Endothelial cell of umbilical vein (primary cell): ENCODE data around the gene DDIT3. TPM values are rescaled to one million over a fixed set of nuclear protein-coding genes. Genes with fewer than 3 reads are reported as not detected.
A peak's percentile ranks its signal among the peaks of the same experiment; 100 is the strongest.

ENCODE experiments used
- microRNA counts: library from miRNA; unstranded; fragments of <30 nt; microRNA quantifications from one replicate; lab custom pipeline; 2016
- microRNA-seq: library from miRNA; unstranded; fragments of <30 nt; microRNA quantifications from one replicate; pipeline ENCODE4 v1.2.0, GENCODE V29; 2021; ENCODE audit warnings: borderline number of aligned reads, borderline replicate concordance
- polyA plus RNA-seq, 4 experiments: library from polyadenylated mRNA; depleted of rRNA in 3 of 4; stranded (reverse) in 3 of 4; unstranded in 1 of 4; fragments of >200 nt; gene quantifications; 2 replicates each; pipeline versions ENCODE4 v1.2.1 to v1.2.3, GENCODE V29; 2011 to 2012; ENCODE audit warnings: missing spikeins in 1 of 4
- small RNA-seq: library from RNA; depleted of rRNA; stranded (forward); fragments of <200 nt; gene quantifications from one replicate; pipeline ENCODE3, GENCODE V24; 2012; ENCODE audit warnings: low replicate concordance, low read depth; ENCODE audit not compliant: insufficient read depth, insufficient read length
- total RNA-seq: library from RNA; stranded (reverse); gene quantifications from 2 replicates; pipeline ENCODE4 v1.2.3, GENCODE V29; 2021

The DDIT3 gene
- total and polyA plus RNA-seq, 2 donors (not counting 3 experiments of a cell fraction or from before 2014, with no cell fraction given): 13.7 to 22.0 TPM

MicroRNAs encoded within 50 kb of the gene (microRNA counts, 767-probe panel; counts per million panel counts)
- microRNA hsa-miR-616-3p (lab: Ali Mortazavi, UCI): 723 counts per million, percentile 96 among the panel's probes with 10 or more counts

Small RNA genes within 50 kb of the gene (microRNA-seq; reads per million reads assigned to microRNA genes)
- gene MIR616 (1.5 reads per million), gene MIR6758 (not detected)

Small RNA genes within 50 kb of the gene (small RNA-seq; reads per million reads assigned to genes)
- not detected for gene MIR616

Other genes with a start within 250 kb of the DDIT3 start
- 31.3 and 36.6 TPM in 2 replicates for gene R3HDM2, start 89.5 kb downstream of the DDIT3 start, total RNA-seq
- gene R3HDM2, start 89.5 kb downstream of the DDIT3 start, polyA plus RNA-seq: 26.1 and 28.0 TPM in 2 replicates
- gene INHBC, start 85.7 kb downstream of the DDIT3 start, total RNA-seq: not detected in 2 replicates
- 0.08 TPM in 1 of 2 replicates, not detected in the other for gene INHBC, start 85.7 kb downstream of the DDIT3 start, polyA plus RNA-seq
- not detected in 2 replicates for gene INHBE, start 65.2 kb downstream of the DDIT3 start, total RNA-seq
- not detected in 2 replicates for gene INHBE, start 65.2 kb downstream of the DDIT3 start, polyA plus RNA-seq
- 0.29 and 1.1 TPM in 2 replicates for gene GLI1, start 60.7 kb downstream of the DDIT3 start, total RNA-seq
- 0.10 and 0.14 TPM in 2 replicates for gene GLI1, start 60.7 kb downstream of the DDIT3 start, polyA plus RNA-seq
- 0.38 TPM in 1 of 2 replicates, not detected in the other for gene ARHGAP9, start 40.6 kb downstream of the DDIT3 start, total RNA-seq
- gene ARHGAP9, start 40.6 kb downstream of the DDIT3 start, polyA plus RNA-seq: 0.25 and 0.35 TPM in 2 replicates
- gene MARS1, start 32.4 kb downstream of the DDIT3 start, total RNA-seq: 212 and 216 TPM in 2 replicates
- gene MARS1, start 32.4 kb downstream of the DDIT3 start, polyA plus RNA-seq: 98.8 and 118 TPM in 2 replicates
- gene MBD6, start 2.3 kb upstream of the DDIT3 start, total RNA-seq: 85.6 and 95.2 TPM in 2 replicates
- gene MBD6, start 2.3 kb upstream of the DDIT3 start, polyA plus RNA-seq: 8.5 and 10.6 TPM in 2 replicates
- gene DCTN2, start 26.7 kb upstream of the DDIT3 start, total RNA-seq: 157 and 161 TPM in 2 replicates
- 146 and 234 TPM in 2 replicates for gene DCTN2, start 26.7 kb upstream of the DDIT3 start, polyA plus RNA-seq
- 0.12 and 0.35 TPM in 2 replicates for gene KIF5A, start 29.5 kb upstream of the DDIT3 start, total RNA-seq
- 0.05 and 0.07 TPM in 2 replicates for gene KIF5A, start 29.5 kb upstream of the DDIT3 start, polyA plus RNA-seq
- gene PIP4K2C, start 70.7 kb upstream of the DDIT3 start, total RNA-seq: 9.1 and 11.5 TPM in 2 replicates
- 10.5 and 11.3 TPM in 2 replicates for gene PIP4K2C, start 70.7 kb upstream of the DDIT3 start, polyA plus RNA-seq
- 25.9 and 34.5 TPM in 2 replicates for gene DTX3, start 84.3 kb upstream of the DDIT3 start, total RNA-seq
- 51.4 and 65.0 TPM in 2 replicates for gene DTX3, start 84.3 kb upstream of the DDIT3 start, polyA plus RNA-seq
- 4.7 and 7.4 TPM in 2 replicates for gene ARHGEF25, start 90.9 kb upstream of the DDIT3 start, total RNA-seq
- gene ARHGEF25, start 90.9 kb upstream of the DDIT3 start, polyA plus RNA-seq: 3.5 and 4.7 TPM in 2 replicates
- 0.25 and 0.35 TPM in 2 replicates for gene B4GALNT1, start 112.7 kb upstream of the DDIT3 start, total RNA-seq
- gene B4GALNT1, start 112.7 kb upstream of the DDIT3 start, polyA plus RNA-seq: 0.24 and 0.33 TPM in 2 replicates
- gene OS9, start 173.6 kb upstream of the DDIT3 start, total RNA-seq: 188 and 212 TPM in 2 replicates
- 374 and 561 TPM in 2 replicates for gene OS9, start 173.6 kb upstream of the DDIT3 start, polyA plus RNA-seq
- gene AGAP2, start 218.2 kb upstream of the DDIT3 start, total RNA-seq: 0.05 and 0.24 TPM in 2 replicates
- gene AGAP2, start 218.2 kb upstream of the DDIT3 start, polyA plus RNA-seq: 0.04 and 0.05 TPM in 2 replicates
- gene TSPAN31, start 224.5 kb upstream of the DDIT3 start, total RNA-seq: 14.6 and 15.0 TPM in 2 replicates
- 33.3 and 43.9 TPM in 2 replicates for gene TSPAN31, start 224.5 kb upstream of the DDIT3 start, polyA plus RNA-seq
- gene CDK4, start 231.8 kb upstream of the DDIT3 start, total RNA-seq: 156 and 171 TPM in 2 replicates
- gene CDK4, start 231.8 kb upstream of the DDIT3 start, polyA plus RNA-seq: 300 and 332 TPM in 2 replicates
- 3.0 and 4.6 TPM in 2 replicates for gene MARCHF9, start 234.6 kb upstream of the DDIT3 start, total RNA-seq
- gene MARCHF9, start 234.6 kb upstream of the DDIT3 start, polyA plus RNA-seq: 4.8 and 5.8 TPM in 2 replicates
- gene CYP27B1, start 246.6 kb upstream of the DDIT3 start, total RNA-seq: 2.4 and 2.7 TPM in 2 replicates
- gene CYP27B1, start 246.6 kb upstream of the DDIT3 start, polyA plus RNA-seq: 0.62 TPM in 2 replicates